NB4 (cell line): ENCODE measurements around the gene MYL12B.

Experiments used
- MAX ChIP-seq: IDR thresholded peaks from 2 replicates; pipeline ENCODE4 v1.6.1; 2011; ENCODE audit warnings: low read depth, low read length
- MYC ChIP-seq: IDR thresholded peaks from 2 replicates; pipeline ENCODE4 v1.6.1; 2011; ENCODE audit warnings: low read depth, low read length
- POLR2A ChIP-seq: IDR thresholded peaks from 2 replicates; pipeline ENCODE4 v1.6.1; 2011; ENCODE audit warnings: mild to moderate bottlenecking; ENCODE audit not compliant: insufficient read length; ENCODE audit errors: extremely low read depth
- TF ChIP-seq, protein P1 (sequence below): IDR thresholded peaks from one replicate; pipeline ENCODE4 v1.5.1; 2012; ENCODE audit warnings: low read depth, low read length

GRCh38 chr18:3251963-3252277, 10.0 kb upstream of the MYL12B start:
- TF ChIP-seq, protein P1, sequence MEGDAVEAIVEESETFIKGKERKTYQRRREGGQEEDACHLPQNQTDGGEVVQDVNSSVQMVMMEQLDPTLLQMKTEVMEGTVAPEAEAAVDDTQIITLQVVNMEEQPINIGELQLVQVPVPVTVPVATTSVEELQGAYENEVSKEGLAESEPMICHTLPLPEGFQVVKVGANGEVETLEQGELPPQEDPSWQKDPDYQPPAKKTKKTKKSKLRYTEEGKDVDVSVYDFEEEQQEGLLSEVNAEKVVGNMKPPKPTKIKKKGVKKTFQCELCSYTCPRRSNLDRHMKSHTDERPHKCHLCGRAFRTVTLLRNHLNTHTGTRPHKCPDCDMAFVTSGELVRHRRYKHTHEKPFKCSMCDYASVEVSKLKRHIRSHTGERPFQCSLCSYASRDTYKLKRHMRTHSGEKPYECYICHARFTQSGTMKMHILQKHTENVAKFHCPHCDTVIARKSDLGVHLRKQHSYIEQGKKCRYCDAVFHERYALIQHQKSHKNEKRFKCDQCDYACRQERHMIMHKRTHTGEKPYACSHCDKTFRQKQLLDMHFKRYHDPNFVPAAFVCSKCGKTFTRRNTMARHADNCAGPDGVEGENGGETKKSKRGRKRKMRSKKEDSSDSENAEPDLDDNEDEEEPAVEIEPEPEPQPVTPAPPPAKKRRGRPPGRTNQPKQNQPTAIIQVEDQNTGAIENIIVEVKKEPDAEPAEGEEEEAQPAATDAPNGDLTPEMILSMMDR, result no peak
- no peak for TF ChIP-seq MAX
- no peak for TF ChIP-seq POLR2A
- TF ChIP-seq MYC, result no peak
